ENCODE data around the gene NBAS. TPM values are rescaled to one million over a fixed set of nuclear protein-coding genes. Genes with fewer than 3 reads are reported as not detected.

NBAS gene
- polyA plus RNA-seq, 1 experiment, result 35.6 TPM

GRCh38 chr2:15177103-15177502, 384.0 kb downstream of the NBAS start:
- Histone ChIP-seq H3K4me3 (ENCODE audit: low read depth, low read length) (no peak overlapping the region), H3K27me3 (ENCODE audit: control insufficient read depth, insufficient read depth, low read length) (no peaks in the 10 kb centered on the region), H3K36me3 (ENCODE audit: control insufficient read depth, insufficient read depth, low read length) (peaks cover 4% of the 10 kb centered on the region; the same call in 1 of the 2 replicates)
- ChIA-PET POLR2A (no interaction called here), CTCF (no interaction called here)
- DNase-seq (ENCODE audit: low read depth), result no peak
- TF ChIP-seq CTCF (IDR thresholded peaks at IDR 0.05; ENCODE audit: insufficient read depth, low read depth, low read length), result no peak

GRCh38 chr2:15176604-15177003, 384.5 kb downstream of the NBAS start:
- no peak for DNase-seq (ENCODE audit: low read depth)
- CTCF ChIA-PET, result no interaction called here
- H3K27me3 ChIP-seq (ENCODE audit: control insufficient read depth, insufficient read depth, low read length), result no peaks in the 10 kb centered on the region
- no peak for TF ChIP-seq CTCF (IDR thresholded peaks at IDR 0.05; ENCODE audit: insufficient read depth, low read depth, low read length)
- H3K36me3 ChIP-seq (ENCODE audit: control insufficient read depth, insufficient read depth, low read length), result no peaks in the 10 kb centered on the region; the same call in 1 of the 2 replicates
- POLR2A ChIA-PET, result no interaction called here
- no peak overlapping the region for H3K4me3 ChIP-seq (ENCODE audit: low read depth, low read length)

GRCh38 chr2:15174567-15174966, 386.6 kb downstream of the NBAS start:
- ChIA-PET CTCF (no interaction called here), POLR2A (no interaction called here)
- H3K27me3 ChIP-seq (ENCODE audit: control insufficient read depth, insufficient read depth, low read length), result no peaks in the 10 kb centered on the region
- no peak overlapping the region for H3K4me3 ChIP-seq (ENCODE audit: low read depth, low read length)
- DNase-seq (ENCODE audit: low read depth), result no peak
- no peaks in the 10 kb centered on the region; the same call in 1 of the 2 replicates for H3K36me3 ChIP-seq (ENCODE audit: control insufficient read depth, insufficient read depth, low read length)
- no peak for TF ChIP-seq CTCF (IDR thresholded peaks at IDR 0.05; ENCODE audit: insufficient read depth, low read depth, low read length)

GRCh38 chr2:15173501-15173900, 387.6 kb downstream of the NBAS start:
- POLR2A ChIA-PET, result no interaction called here
- H3K4me3 ChIP-seq (ENCODE audit: low read depth, low read length), result no peak overlapping the region
- TF ChIP-seq CTCF (IDR thresholded peaks at IDR 0.05; ENCODE audit: insufficient read depth, low read depth, low read length), result no peak
- CTCF ChIA-PET, result no interaction called here
- DNase-seq (ENCODE audit: low read depth), result no peak
- no peaks in the 10 kb centered on the region; the same call in 1 of the 2 replicates for H3K36me3 ChIP-seq (ENCODE audit: control insufficient read depth, insufficient read depth, low read length)
- no peaks in the 10 kb centered on the region for H3K27me3 ChIP-seq (ENCODE audit: control insufficient read depth, insufficient read depth, low read length)

GRCh38 chr2:15172825-15173224, 388.3 kb downstream of the NBAS start:
- Histone ChIP-seq H3K27me3 (ENCODE audit: control insufficient read depth, insufficient read depth, low read length) (no peaks in the 10 kb centered on the region), H3K4me3 (ENCODE audit: low read depth, low read length) (no peak overlapping the region), H3K36me3 (ENCODE audit: control insufficient read depth, insufficient read depth, low read length) (no peaks in the 10 kb centered on the region; the same call in 1 of the 2 replicates)
- TF ChIP-seq CTCF (IDR thresholded peaks at IDR 0.05; ENCODE audit: insufficient read depth, low read depth, low read length), result no peak
- POLR2A ChIA-PET, result no interaction called here
- DNase-seq (ENCODE audit: low read depth), result no peak
- CTCF ChIA-PET, result no interaction called here

Data from BJ (cell line).